MM.1S (cell line): ENCODE results near the gene TMPRSS13.

Experiments used
- EZH2 ChIP-seq: fragments of 300-600 bp; sonication (generic); optimal IDR thresholded peaks from 2 replicates; pipeline ENCODE3; 2017; ENCODE audit warnings: low read depth, mild to moderate bottlenecking, antibody characterized with exemption, low read length, mixed read lengths
- EZH2phosphoT487 ChIP-seq: fragments of 300-600 bp; sonication (generic); IDR thresholded peaks from 2 replicates; pipeline ENCODE4 v1.6.1; 2018; ENCODE audit warnings: antibody characterized with exemption, low read length
- TF ChIP-seq, protein P1 (sequence below): fragments of 300-600 bp; sonication (generic); IDR thresholded peaks from 2 replicates; pipeline ENCODE4 v1.5.1; 2016; ENCODE audit warnings: antibody characterized with exemption, low read length, mixed read lengths

DNA sequence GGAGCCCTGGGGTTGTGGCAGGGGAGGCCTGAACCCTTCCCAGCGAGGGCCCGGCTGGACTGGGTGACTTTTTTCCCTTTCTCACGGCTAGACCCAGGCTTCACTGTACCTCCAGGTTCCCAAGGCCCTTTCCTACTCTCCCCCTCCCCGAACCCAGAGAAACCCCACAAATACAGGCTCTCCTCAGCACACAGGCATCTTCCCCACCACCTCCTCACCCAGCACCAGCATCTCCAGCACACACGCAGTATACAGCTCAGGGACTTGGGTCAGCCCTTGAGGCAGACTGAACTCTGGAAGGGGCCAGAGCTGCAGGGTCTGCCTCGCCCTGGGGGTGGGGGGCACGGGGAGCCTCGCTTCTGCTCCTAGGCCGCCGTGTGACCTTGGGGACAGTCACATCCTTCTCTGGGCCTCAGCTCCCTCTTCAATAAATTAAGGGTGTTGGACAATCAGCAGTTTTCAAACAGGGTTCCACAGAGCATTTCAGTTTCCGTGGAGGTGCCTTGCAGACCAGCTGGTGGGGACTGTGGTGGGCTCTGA is 4.5 kb downstream of the TMPRSS13 start:
- TF ChIP-seq, protein P1, sequence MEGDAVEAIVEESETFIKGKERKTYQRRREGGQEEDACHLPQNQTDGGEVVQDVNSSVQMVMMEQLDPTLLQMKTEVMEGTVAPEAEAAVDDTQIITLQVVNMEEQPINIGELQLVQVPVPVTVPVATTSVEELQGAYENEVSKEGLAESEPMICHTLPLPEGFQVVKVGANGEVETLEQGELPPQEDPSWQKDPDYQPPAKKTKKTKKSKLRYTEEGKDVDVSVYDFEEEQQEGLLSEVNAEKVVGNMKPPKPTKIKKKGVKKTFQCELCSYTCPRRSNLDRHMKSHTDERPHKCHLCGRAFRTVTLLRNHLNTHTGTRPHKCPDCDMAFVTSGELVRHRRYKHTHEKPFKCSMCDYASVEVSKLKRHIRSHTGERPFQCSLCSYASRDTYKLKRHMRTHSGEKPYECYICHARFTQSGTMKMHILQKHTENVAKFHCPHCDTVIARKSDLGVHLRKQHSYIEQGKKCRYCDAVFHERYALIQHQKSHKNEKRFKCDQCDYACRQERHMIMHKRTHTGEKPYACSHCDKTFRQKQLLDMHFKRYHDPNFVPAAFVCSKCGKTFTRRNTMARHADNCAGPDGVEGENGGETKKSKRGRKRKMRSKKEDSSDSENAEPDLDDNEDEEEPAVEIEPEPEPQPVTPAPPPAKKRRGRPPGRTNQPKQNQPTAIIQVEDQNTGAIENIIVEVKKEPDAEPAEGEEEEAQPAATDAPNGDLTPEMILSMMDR, result no peak
- TF ChIP-seq EZH2, result no peak
- no peak for TF ChIP-seq EZH2phosphoT487
